ENCODE results near the gene ID3. TPM values are rescaled to one million over a fixed set of nuclear protein-coding genes. Genes with fewer than 3 reads are reported as not detected.

Gene ID3
- total RNA-seq, 1 experiment from 2014 or later: 39.6 TPM

DNA sequence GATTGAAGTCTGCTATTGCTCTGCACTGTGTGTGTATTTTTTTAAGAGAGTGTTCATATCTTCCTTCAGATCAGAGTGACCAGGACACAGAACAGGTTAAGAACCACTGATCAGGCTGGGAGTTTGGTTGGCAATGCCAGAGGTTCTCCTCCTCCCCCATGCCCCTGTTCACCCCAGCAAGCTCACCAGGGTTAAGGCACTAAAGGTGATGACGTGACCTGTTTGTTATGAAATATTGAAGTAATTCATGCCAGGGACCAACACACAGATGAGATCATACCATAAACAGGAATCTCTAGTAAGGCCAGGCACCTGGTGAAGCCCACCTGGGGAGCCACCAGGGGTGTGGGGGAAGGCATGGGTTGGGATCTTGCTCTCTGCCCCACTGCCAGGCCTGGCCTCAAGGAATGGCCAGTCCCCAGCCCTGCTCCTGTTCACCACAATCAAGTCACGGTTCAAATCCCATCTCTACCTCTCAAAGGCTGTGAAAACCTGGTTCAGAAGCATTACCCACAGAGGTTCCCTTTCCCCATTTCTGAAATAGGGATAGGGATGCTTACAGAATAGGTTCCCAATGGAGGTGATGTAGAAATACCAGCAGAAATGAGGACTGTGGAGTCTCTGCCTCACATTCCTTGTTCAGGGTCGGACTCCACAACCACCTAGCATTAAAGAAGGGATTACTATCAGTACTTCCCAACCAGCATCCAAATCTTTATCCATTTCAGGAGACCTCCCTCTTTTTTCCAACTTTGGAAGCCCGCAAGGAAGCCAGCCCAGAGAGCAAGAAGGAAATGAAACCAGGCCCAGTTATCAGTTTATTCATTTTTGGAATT lies 2.4 kb downstream of the ID3 start:
- ATAC-seq: peak; percentile 5
- intact Hi-C loops (cut with micrococcal nuclease; ENCODE audit: unreplicated experiment) (no loop called here), in situ Hi-C loops (cut with HindIII; ENCODE audit: low pct_unique_long_range_greater_than_20kb, low sequenced_read_pairs) (no loop called here)
- H3K27me3 ChIP-seq (ENCODE audit: control insufficient read depth, insufficient read depth, low read length): no peaks in the 10 kb centered on the region
- POLR2A ChIA-PET: interaction anchor here (0.6 kb wide), 1 partner anchor 48 kb away, joined by 9 read pairs; no protein-coding TSS in a partner anchor
- no peak for DNase-seq (ENCODE audit: low read depth, low spot score)
- H3K36me3 ChIP-seq (ENCODE audit: control insufficient read depth, insufficient read depth, low read length): peaks cover 6% of the 10 kb centered on the region; the same call in 1 of the 2 replicates
- no peaks in the 10 kb centered on the region for H3K9me3 ChIP-seq (ENCODE audit: control insufficient read depth, insufficient read depth, low read depth, low read length)
- TF ChIP-seq TCF7L2 (IDR thresholded peaks at IDR 0.05; ENCODE audit: low read depth, low read length): no peak
- no peak for TF ChIP-seq POLR2AphosphoS5 (IDR thresholded peaks at IDR 0.05; ENCODE audit: low read depth, low read length)
- TF ChIP-seq, protein P1, sequence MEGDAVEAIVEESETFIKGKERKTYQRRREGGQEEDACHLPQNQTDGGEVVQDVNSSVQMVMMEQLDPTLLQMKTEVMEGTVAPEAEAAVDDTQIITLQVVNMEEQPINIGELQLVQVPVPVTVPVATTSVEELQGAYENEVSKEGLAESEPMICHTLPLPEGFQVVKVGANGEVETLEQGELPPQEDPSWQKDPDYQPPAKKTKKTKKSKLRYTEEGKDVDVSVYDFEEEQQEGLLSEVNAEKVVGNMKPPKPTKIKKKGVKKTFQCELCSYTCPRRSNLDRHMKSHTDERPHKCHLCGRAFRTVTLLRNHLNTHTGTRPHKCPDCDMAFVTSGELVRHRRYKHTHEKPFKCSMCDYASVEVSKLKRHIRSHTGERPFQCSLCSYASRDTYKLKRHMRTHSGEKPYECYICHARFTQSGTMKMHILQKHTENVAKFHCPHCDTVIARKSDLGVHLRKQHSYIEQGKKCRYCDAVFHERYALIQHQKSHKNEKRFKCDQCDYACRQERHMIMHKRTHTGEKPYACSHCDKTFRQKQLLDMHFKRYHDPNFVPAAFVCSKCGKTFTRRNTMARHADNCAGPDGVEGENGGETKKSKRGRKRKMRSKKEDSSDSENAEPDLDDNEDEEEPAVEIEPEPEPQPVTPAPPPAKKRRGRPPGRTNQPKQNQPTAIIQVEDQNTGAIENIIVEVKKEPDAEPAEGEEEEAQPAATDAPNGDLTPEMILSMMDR (IDR thresholded peaks at IDR 0.05): no peak
- 0 out of 2 replicates have a peak, but pooled peaks have one; percentile 36 for TF ChIP-seq SIN3A (IDR thresholded peaks at IDR 0.05; ENCODE audit: borderline replicate concordance, insufficient read depth, low read depth, low read length)
- BruUV-seq (replicated peaks): no TSS peak
- CTCF ChIA-PET: interaction anchor here (0.6 to 2.5 kb wide), 4 partner anchors 42 to 277 kb away, joined by 3 to 11 read pairs (median 4); no protein-coding TSS in a partner anchor
- H3K27ac ChIP-seq (ENCODE audit: low read length): peak overlapping the region; percentile 88
- peak overlapping the region; percentile 94 to 98 for H3K4me3 ChIP-seq (ENCODE audit: low read depth in 2 of 2, low read length in 2 of 2)
- peaks cover 58% of the 10 kb centered on the region for H3K4me1 ChIP-seq (ENCODE audit: control insufficient read depth, insufficient read depth, low read length)

DNA sequence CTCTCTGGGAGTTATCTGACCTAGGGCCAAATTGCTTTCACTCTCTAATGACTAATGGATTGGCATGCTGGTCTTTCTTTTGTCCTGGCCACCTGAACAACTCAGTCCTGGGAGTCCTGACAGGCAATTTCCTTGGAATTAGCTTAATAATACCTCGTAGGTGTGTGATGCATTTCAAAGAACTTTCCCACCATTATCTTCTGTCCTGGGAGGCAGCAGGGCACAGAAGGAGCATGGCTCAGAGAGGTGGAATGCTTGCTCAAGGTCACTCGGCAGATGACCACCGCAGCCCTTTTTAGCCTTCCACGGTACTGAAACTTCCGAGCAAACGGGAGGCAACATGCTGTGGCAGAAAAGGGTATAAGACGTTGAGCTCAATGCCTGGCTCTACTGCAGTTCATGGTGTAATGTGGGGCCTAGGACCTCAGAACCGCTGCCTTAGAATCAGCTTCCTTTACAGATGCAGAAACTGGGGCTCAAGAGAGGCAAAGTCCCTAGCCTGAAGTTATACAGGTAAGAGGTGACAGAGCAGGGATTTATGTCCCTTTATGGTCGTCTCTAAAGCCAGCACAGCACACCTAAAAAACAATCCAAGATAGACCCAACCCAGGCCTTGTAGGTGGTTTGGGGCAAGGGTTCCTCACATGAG lies 3.2 kb downstream of the ID3 start:
- TF ChIP-seq POLR2AphosphoS5 (IDR thresholded peaks at IDR 0.05; ENCODE audit: low read depth, low read length) (peak; percentile 17; the same call in 1 of the 2 replicates), SIN3A (IDR thresholded peaks at IDR 0.05; ENCODE audit: borderline replicate concordance, insufficient read depth, low read depth, low read length) (0 out of 2 replicates have a peak, but pooled peaks have one; percentile 6), TCF7L2 (IDR thresholded peaks at IDR 0.05; ENCODE audit: low read depth, low read length) (no peak)
- TF ChIP-seq, protein P1 (IDR thresholded peaks at IDR 0.05): no peak
- TF ChIP-seq, protein P2, sequence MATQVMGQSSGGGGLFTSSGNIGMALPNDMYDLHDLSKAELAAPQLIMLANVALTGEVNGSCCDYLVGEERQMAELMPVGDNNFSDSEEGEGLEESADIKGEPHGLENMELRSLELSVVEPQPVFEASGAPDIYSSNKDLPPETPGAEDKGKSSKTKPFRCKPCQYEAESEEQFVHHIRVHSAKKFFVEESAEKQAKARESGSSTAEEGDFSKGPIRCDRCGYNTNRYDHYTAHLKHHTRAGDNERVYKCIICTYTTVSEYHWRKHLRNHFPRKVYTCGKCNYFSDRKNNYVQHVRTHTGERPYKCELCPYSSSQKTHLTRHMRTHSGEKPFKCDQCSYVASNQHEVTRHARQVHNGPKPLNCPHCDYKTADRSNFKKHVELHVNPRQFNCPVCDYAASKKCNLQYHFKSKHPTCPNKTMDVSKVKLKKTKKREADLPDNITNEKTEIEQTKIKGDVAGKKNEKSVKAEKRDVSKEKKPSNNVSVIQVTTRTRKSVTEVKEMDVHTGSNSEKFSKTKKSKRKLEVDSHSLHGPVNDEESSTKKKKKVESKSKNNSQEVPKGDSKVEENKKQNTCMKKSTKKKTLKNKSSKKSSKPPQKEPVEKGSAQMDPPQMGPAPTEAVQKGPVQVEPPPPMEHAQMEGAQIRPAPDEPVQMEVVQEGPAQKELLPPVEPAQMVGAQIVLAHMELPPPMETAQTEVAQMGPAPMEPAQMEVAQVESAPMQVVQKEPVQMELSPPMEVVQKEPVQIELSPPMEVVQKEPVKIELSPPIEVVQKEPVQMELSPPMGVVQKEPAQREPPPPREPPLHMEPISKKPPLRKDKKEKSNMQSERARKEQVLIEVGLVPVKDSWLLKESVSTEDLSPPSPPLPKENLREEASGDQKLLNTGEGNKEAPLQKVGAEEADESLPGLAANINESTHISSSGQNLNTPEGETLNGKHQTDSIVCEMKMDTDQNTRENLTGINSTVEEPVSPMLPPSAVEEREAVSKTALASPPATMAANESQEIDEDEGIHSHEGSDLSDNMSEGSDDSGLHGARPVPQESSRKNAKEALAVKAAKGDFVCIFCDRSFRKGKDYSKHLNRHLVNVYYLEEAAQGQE (IDR thresholded peaks at IDR 0.05; ENCODE audit: insufficient read depth in 1 of 2, low read depth in 2 of 2, low read length in 1 of 2): 0 out of 4 replicates have a peak, but pooled peaks of 1 of the 2 experiments have one; percentile 9
- H3K27me3 ChIP-seq (ENCODE audit: control insufficient read depth, insufficient read depth, low read length): no peaks in the 10 kb centered on the region
- peaks cover 51% of the 10 kb centered on the region for H3K4me1 ChIP-seq (ENCODE audit: control insufficient read depth, insufficient read depth, low read length)
- in situ Hi-C loops (cut with HindIII; ENCODE audit: low pct_unique_long_range_greater_than_20kb, low sequenced_read_pairs): no loop called here
- H3K9me3 ChIP-seq (ENCODE audit: control insufficient read depth, insufficient read depth, low read depth, low read length): no peaks in the 10 kb centered on the region
- DNase-seq (ENCODE audit: low read depth, low spot score) (no peak), ATAC-seq (peak; percentile 6)
- ChIA-PET CTCF (interaction anchor here (1.9 to 2.5 kb wide), 2 partner anchors 79 to 81 kb away, joined by 5 to 11 read pairs; no protein-coding TSS in a partner anchor), POLR2A (interaction anchor here (0.6 kb wide), 1 partner anchor 49 kb away, joined by 9 read pairs; no protein-coding TSS in a partner anchor)
- BruUV-seq (replicated peaks): no TSS peak
- peak overlapping the region in 1 of 2 experiments; percentile 52; a peak in 3 of 4 replicates for H3K4me3 ChIP-seq (ENCODE audit: low read depth in 2 of 2, low read length in 2 of 2)
- peak overlapping the region; percentile 88 for H3K27ac ChIP-seq (ENCODE audit: low read length)
- intact Hi-C loops (cut with micrococcal nuclease; ENCODE audit: unreplicated experiment): no loop called here
- H3K36me3 ChIP-seq (ENCODE audit: control insufficient read depth, insufficient read depth, low read length): peaks cover 6% of the 10 kb centered on the region; the same call in 1 of the 2 replicates

Measured in Panc1 (cell line).